Peyer's patch (tissue), 4 donors: ENCODE measurements around the gene SYNRG.

Experiments
- POLR2A ChIP-seq, 2 donors: fragments of 450-650 bp; IDR thresholded peaks; one replicate each; pipeline ENCODE4 v1.5.1; 2017; ENCODE audit warnings: antibody characterized with exemption in 2 of 2, mild to moderate bottlenecking in 2 of 2, moderate library complexity in 2 of 2
- TF ChIP-seq, protein P1 (sequence below), 6 experiments: fragments of 450-650 bp in 4 of 6; fragments of 200-600 bp in 2 of 6; sonication (generic) in 1 of 6; IDR thresholded peaks; one replicate each; pipeline ENCODE4 v1.5.1; 2017 to 2019; ENCODE audit warnings: antibody characterized with exemption in 6 of 6, mild to moderate bottlenecking in 3 of 6, moderate library complexity in 1 of 6

DNA sequence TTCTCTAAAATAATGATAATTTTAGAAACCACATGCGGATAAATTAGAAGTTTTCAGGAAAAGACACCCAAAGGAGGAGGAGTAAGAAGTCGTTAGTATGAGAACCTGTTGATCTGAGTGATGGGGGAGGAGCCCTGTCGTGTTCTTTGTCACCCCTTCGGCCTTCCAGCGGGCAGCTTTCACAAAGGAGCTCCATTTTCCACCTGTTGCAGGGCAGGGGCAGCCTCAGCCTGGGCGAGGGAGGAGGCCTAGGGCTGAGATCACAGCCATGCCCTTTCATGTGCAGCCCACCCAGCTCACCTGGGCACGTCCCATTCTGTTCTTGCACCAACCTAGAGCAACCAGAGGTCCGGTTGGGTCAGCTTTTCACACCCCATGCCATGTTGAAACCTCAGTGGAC, 114.2 kb downstream of the SYNRG start:
- TF ChIP-seq, protein P1, sequence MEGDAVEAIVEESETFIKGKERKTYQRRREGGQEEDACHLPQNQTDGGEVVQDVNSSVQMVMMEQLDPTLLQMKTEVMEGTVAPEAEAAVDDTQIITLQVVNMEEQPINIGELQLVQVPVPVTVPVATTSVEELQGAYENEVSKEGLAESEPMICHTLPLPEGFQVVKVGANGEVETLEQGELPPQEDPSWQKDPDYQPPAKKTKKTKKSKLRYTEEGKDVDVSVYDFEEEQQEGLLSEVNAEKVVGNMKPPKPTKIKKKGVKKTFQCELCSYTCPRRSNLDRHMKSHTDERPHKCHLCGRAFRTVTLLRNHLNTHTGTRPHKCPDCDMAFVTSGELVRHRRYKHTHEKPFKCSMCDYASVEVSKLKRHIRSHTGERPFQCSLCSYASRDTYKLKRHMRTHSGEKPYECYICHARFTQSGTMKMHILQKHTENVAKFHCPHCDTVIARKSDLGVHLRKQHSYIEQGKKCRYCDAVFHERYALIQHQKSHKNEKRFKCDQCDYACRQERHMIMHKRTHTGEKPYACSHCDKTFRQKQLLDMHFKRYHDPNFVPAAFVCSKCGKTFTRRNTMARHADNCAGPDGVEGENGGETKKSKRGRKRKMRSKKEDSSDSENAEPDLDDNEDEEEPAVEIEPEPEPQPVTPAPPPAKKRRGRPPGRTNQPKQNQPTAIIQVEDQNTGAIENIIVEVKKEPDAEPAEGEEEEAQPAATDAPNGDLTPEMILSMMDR (IDR thresholded peaks at IDR 0.05) = no peak
- no peak for TF ChIP-seq POLR2A (IDR thresholded peaks at IDR 0.05)
